Fibroblast of mammary gland (primary cell): ENCODE measurements around the gene SRGAP1.
"Not testable (repeated sequence)": the region's sequence is repeated elsewhere in the genome, so short reads cannot be mapped to it uniquely, and the experiment has no call there.

Experiments used
- DNase-seq: peaks from one replicate; pipeline ENCODE4 v3.0.0-alpha.2; 2010; ENCODE audit warnings: low read depth
- H3K4me3 ChIP-seq: 2 replicates; pipeline ENCODE4 v1.5.1; 2011; ENCODE audit warnings: low read depth, mild to moderate bottlenecking, low read length, moderate library complexity; ENCODE audit not compliant: control insufficient read depth
- CTCF ChIP-seq: conservative IDR thresholded peaks from 2 replicates; pipeline ENCODE4 v1.5.1; 2011; ENCODE audit warnings: low read depth, low read length, inconsistent platforms; ENCODE audit not compliant: control insufficient read depth, insufficient read depth

Gene SRGAP1

GRCh38 chr12:64125913-64126312 lies 281.4 kb downstream of the SRGAP1 start:
- no peak for TF ChIP-seq CTCF
- DNase-seq, result peak; percentile 33
- no peak overlapping the region for H3K4me3 ChIP-seq

GRCh38 chr12:64127811-64128210 lies 283.3 kb downstream of the SRGAP1 start:
- H3K4me3 ChIP-seq, result no peak overlapping the region
- no peak for DNase-seq
- TF ChIP-seq CTCF, result no peak

GRCh38 chr12:64128366-64128765 lies 283.9 kb downstream of the SRGAP1 start:
- TF ChIP-seq CTCF, result no peak
- no peak overlapping the region for H3K4me3 ChIP-seq
- no peak for DNase-seq

- DNase-seq, H3K4me3 ChIP-seq: not testable (repeated sequence)
Measured at GRCh38 chr12:64130476-64130875, 286.0 kb downstream of the SRGAP1 start.

- not testable (repeated sequence) for DNase-seq, H3K4me3 ChIP-seq
Measured at GRCh38 chr12:64131456-64131855, 287.0 kb downstream of the SRGAP1 start.

- not testable (repeated sequence) for DNase-seq
Measured at GRCh38 chr12:64132672-64133071, 288.2 kb downstream of the SRGAP1 start.

GRCh38 chr12:64137117-64137516 lies 292.6 kb downstream of the SRGAP1 start:
- DNase-seq, result peak; percentile 47
- H3K4me3 ChIP-seq, result no peak overlapping the region
- TF ChIP-seq CTCF, result no peak

More at GRCh38 chr12:64132672-64133071, 288.2 kb downstream of the SRGAP1 start:
- H3K4me3 ChIP-seq, result not testable (repeated sequence)

GRCh38 chr12:64139021-64139420 lies 294.5 kb downstream of the SRGAP1 start:
- H3K4me3 ChIP-seq, result no peak overlapping the region
- DNase-seq, result no peak
- TF ChIP-seq CTCF, result no peak
